AG10803 (cell line): ENCODE results near the gene PYGB.
"Not testable (repeated sequence)": the region's sequence is repeated elsewhere in the genome, so short reads cannot be mapped to it uniquely, and the experiment has no call there.

ENCODE experiments used
- DNase-seq: peaks from one replicate; pipeline ENCODE4 v3.0.0; 2010; ENCODE audit warnings: low read depth
- H3K4me3 ChIP-seq: 2 replicates; pipeline ENCODE4 v1.5.1; 2011; ENCODE audit warnings: mild to moderate bottlenecking, low read length, control low read depth
- TF ChIP-seq, protein P1 (sequence below): conservative IDR thresholded peaks from 2 replicates; pipeline ENCODE4 v1.5.1; 2011; ENCODE audit warnings: mild to moderate bottlenecking, low read length, control low read depth, inconsistent platforms

Gene PYGB

DNA sequence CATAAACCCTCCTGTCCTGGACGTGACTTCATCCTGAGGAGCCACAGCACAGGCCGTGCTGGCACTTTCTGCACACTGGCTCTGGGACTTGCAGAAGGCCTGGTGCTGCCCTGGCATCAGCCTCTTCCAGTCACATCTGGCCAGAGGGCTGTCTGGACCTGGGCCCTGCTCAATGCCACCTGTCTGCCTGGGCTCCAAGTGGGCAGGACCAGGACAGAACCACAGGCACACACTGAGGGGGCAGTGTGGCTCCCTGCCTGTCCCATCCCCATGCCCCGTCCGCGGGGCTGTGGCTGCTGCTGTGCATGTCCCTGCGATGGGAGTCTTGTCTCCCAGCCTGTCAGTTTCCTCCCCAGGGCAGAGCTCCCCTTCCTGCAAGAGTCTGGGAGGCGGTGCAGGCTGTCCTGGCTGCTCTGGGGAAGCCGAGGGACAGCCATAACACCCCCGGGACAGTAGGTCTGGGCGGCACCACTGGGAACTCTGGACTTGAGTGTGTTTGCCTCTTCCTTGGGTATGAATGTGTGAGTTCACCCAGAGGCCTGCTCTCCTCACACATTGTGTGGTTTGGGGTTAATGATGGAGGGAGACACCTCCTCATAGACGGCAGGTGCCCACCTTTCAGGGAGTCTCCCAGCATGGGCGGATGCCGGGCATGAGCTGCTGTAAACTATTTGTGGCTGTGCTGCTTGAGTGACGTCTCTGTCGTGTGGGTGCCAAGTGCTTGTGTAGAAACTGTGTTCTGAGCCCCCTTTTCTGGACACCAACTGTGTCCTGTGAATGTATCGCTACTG, 22.0 kb upstream of the PYGB start:
- TF ChIP-seq, protein P1, sequence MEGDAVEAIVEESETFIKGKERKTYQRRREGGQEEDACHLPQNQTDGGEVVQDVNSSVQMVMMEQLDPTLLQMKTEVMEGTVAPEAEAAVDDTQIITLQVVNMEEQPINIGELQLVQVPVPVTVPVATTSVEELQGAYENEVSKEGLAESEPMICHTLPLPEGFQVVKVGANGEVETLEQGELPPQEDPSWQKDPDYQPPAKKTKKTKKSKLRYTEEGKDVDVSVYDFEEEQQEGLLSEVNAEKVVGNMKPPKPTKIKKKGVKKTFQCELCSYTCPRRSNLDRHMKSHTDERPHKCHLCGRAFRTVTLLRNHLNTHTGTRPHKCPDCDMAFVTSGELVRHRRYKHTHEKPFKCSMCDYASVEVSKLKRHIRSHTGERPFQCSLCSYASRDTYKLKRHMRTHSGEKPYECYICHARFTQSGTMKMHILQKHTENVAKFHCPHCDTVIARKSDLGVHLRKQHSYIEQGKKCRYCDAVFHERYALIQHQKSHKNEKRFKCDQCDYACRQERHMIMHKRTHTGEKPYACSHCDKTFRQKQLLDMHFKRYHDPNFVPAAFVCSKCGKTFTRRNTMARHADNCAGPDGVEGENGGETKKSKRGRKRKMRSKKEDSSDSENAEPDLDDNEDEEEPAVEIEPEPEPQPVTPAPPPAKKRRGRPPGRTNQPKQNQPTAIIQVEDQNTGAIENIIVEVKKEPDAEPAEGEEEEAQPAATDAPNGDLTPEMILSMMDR, result no peak
- no peak for DNase-seq
- H3K4me3 ChIP-seq, result no peak overlapping the region

DNA sequence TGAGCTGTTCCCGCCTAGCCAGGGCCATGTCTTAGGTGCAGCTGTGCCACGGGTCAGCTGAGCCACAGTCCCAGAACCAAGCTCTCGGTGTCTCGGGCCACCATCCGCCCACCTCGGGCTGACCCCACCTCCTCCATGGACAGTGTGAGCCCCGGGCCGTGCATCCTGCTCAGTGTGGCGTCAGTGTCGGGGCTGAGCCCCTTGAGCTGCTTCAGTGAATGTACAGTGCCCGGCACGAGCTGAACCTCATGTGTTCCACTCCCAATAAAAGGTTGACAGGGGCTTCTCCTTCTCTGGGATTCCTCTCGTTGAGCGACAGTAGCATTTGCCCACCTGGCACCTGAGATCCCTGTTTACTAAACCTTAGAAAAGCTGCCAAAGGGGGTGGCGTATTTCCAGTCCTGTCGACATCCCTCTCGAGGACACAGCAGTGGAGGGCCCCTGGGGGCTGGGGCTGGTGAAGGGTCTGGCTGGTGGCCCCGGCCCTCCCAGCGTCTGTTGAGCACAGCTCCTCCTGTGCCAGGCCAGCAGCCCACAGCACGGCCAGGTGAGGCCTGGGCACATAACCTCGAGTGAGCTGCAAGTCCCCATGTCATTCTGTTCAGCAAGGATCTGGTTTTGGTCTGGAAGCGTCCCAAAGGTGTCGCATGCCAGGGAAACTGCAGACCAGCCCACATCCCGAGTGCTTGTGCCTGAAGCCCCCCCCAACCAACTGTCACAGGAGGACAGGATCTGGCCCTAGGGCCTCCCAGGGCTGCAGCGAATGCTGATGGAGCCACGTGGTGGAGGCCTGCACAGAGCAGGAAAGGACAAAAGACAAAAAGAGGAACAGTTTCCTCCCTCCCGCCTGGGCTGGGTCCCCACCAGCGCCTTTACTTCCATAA, 21.2 kb upstream of the PYGB start:
- TF ChIP-seq, protein P1, result no peak
- no peak overlapping the region for H3K4me3 ChIP-seq
- DNase-seq, result peak; percentile 14

DNA sequence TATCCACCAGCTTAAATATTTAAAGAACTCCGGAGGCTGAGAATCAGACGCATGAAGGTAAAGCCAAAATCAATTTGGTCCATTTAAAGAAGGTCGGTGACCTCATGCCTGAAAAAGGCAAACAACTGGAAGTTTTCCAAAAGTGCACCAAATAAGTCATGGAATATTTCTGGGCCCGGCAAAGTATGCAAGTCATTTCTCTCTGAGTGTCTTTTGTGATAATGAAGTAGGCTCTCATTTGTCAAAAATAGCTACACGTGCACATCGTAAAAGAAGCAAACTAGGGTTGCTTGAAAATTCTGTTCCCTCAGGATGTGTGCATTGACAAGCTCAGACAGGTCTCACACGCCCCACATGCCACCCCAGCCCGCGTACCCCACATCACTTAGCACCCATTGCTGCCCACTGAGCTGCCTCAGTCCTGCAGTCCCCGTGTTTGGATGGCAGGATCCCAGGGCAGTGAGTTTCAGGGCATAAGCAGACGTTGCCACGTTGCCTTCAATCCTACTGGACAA, 20.5 kb upstream of the PYGB start:
- no peak overlapping the region for H3K4me3 ChIP-seq
- peak; percentile 81 for DNase-seq
- TF ChIP-seq, protein P1, result no peak

DNA sequence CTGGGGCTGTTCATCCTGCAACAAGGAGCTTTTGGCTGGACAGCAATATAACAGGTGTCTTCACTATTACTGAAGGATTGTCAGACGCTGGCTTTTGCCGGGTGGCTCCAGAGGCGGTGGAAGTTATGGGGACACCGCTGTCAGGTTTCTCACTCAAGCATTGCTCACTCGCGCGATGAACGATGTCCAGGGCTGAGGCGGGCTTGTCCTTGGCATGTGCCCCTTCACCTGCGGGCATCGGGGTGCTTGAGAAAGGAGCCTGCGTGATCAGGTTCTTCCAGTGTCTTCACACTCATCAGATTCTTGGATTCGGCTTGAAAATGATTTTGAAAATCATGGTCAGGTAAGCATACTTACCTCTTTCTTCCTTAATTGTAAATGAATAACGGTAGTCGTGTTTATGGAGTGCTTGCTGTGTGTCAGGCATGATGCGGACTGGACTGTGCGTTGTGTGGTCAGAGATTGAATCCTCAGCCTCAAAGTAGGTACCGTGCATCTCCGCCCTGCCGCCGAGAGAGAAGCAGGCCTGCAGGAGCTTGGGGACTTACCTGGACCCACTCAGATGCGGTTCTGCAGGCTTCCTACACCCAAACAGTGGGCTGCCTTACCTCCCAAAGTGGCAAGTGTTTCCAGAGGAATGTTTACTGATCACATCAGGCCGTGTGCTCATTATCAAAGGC, 18.3 kb upstream of the PYGB start:
- no peak for DNase-seq
- H3K4me3 ChIP-seq, result no peak overlapping the region
- TF ChIP-seq, protein P1, result no peak

DNA sequence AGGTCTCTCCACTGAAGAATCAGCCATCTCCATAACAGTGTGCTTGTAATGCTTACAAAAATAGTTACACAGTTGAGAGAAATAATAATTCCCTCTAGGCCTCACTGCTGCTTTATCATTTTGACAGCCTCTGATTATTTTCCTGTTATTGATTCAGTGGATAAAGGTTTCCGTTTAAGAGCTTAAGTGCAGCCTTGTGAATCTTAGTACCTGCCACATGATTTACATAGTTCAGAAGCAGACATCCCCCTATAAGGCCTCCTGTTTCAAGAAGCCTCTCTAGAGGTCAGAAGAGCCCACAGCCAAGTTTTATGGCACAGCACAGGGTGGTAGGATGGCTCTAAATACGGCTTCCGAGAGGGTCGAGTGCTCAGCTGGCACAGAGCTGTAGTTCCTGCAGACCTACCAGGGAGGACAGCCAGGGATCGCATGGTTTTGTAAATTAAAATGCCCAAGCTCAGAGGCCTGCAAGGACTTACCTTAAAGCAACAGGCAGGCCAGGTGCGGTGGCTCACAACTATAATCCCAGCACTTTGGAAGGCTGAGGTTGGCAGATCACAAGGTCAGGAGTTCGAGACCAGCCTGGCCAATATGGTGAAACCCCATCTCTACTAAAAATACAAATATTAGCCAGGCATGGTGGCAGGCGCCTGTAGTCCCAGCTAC, 17.6 kb upstream of the PYGB start:
- TF ChIP-seq, protein P1, result no peak
- no peak overlapping the region for H3K4me3 ChIP-seq
- DNase-seq, result no peak

DNA sequence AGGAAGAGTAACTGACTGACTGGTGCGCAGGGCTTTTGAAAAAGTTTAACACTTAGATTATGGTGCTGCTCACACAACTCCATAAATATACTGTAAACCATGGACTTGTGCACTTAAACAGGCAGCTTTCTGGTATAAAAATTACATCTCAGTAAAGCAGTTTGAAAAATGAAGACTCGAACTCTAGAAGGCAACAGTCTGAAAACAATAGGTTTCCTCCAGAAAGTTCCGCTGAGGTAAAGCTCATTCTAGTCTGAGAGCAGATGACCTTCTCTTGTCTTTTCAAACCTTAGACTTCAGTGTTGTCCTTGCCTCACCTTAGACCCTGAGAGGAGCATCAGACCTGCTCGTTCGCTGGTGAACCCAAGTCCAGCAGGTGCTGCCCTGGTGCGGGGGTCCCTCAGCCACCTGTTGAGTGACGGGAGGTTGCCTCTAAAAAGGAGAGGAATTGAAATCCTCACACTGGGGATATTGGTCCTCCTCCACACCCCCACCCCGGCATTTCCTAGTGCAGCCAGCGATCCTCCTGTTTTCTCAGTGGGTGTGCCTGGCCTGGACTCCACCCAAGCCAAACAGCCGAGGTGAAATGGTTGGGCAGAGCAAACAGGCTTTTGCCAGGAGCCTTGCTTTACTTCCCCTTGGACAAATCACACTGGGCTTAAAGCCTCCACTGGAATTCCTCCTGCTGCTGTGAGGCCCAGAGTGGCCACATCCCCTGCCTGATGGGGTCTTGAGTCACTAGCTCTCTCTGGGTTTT, 14.7 kb upstream of the PYGB start:
- H3K4me3 ChIP-seq, result no peak overlapping the region
- TF ChIP-seq, protein P1, result no peak
- DNase-seq, result peak; percentile 44

DNA sequence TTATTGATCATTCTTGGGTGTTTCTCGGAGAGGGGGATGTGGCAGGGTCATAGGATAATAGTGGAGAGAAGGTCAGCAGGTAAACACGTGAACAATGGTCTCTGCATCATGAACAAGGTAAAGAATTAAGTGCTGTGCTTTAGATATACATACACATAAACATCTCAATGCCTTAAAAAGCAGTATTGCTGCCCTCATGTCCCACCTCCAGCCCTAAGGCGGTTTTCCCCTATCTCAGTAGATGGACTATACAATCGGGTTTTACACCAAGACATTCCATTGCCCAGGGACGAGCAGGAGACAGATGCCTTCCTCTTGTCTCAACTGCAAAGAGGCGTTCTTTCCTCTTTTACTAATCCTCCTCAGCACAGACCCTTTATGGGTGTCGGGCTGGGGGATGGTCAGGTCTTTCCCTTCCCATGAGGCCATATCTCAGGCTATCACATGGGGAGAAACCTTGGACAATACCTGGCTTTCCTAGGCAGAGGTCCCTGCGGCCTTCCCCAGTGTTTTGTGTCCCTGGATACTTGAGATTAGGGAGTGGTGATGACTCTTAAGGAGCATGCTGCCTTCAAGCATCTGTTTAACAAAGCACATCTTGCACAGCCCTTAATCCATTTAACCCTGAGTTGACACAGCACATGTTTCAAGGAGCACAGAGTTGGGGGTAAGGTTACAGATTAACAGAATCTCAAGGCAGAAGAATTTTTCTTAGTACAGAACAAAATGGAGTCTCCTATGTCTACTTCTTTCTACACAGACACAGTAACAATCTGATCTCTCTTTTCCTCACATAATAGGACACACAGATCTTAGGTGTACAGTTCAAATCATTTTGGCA, 13.7 kb upstream of the PYGB start:
- DNase-seq, H3K4me3 ChIP-seq: not testable (repeated sequence)
